B cell (primary cell): ENCODE results near the gene ZNF317.

Experiments
- CTCF ChIP-seq: fragments of 200-600 bp; IDR thresholded peaks from one replicate; pipeline ENCODE4 v1.8.0; 2022; ENCODE audit warnings: antibody characterized with exemption, mild to moderate bottlenecking
- EZH2 ChIP-seq: IDR thresholded peaks from 2 replicates; pipeline ENCODE4 v1.6.1; 2012; ENCODE audit warnings: borderline replicate concordance, low read depth, mild to moderate bottlenecking, moderate library complexity, low read length; ENCODE audit not compliant: insufficient read depth, poor library complexity, severe bottlenecking

DNA sequence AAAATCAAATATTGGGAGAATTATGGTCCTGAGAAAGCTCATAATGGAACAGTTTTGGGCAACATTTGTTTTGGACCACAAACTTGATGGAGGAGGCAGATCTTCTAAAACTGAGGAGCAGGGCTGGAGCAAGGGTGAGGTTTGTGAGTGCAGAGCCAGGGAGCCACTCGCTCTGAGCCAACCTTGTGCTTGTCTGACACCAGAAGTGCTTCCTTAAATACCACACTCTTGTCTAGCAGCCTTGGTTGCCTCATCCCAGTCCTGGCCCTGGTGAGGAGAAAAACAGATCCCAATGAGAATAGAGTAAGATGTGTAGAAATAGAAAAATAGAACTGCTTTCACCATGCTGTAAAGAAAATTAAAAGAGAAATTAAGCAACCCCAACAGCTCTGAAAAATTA lies 6.7 kb downstream of the ZNF317 start:
- TF ChIP-seq CTCF (no peak), EZH2 (no peak)
